Brain microvascular endothelial cell (primary cell): ENCODE data around the gene OPTC.

ENCODE experiments used
- DNase-seq: peaks from one replicate; pipeline ENCODE4 v3.0.0-alpha.2; 2020
- H3K27ac ChIP-seq: fragments of 250-450 bp; sonication (Bioruptor Pico); 2 replicates; pipeline ENCODE4 v1.5.1; 2020; ENCODE audit warnings: mild to moderate bottlenecking, moderate library complexity
- H3K27me3 ChIP-seq: fragments of 250-450 bp; sonication (Bioruptor Pico); replicated peaks from 2 replicates; pipeline ENCODE4 v1.5.1; 2020; ENCODE audit warnings: mild to moderate bottlenecking
- H3K36me3 ChIP-seq: fragments of 250-450 bp; sonication (Bioruptor Pico); replicated peaks from 2 replicates; pipeline ENCODE4 v1.5.1; 2020; ENCODE audit warnings: mild to moderate bottlenecking
- H3K4me3 ChIP-seq: 2 replicates; pipeline ENCODE4 v1.5.1; 2011; ENCODE audit warnings: low read depth, mild to moderate bottlenecking, control low read depth, low read length, moderate library complexity
- in situ Hi-C: cut with HindIII; loops from 2 replicates; pipeline ENCODE4 v1.10.0; 2017; ENCODE audit warnings: low sequenced_read_pairs, low pct_ligation_motif_present
- TF ChIP-seq, protein P1 (sequence below): IDR thresholded peaks from 2 replicates; pipeline ENCODE4 v1.5.1; 2011; ENCODE audit warnings: low read depth, mild to moderate bottlenecking, moderate library complexity, low read length, control low read depth, inconsistent platforms; ENCODE audit errors: missing control alignments

OPTC gene

DNA sequence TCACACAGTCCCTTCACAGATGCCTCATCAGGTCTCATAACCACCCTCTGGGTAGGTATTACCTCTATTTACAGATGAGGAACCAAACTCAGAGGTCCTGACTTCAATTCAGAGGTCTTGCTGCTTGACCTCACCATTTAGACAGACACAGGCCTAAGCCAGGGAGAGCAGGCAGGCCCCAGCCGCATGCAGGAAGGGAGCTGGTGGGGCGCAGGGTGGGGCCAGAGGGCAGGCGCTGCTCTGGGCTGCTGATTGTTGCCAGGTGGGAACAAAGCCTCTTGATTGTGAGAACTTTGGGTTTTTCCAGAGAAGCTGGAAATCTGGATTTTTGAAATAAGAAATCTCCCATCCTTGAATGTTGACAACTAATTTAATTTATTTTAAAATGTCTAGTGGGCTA, 38.2 kb upstream of the OPTC start:
- in situ Hi-C loops = no loop called here
- no peaks in the 10 kb centered on the region for H3K36me3 ChIP-seq
- no peak overlapping the region for H3K4me3 ChIP-seq
- H3K27me3 ChIP-seq = peaks cover 6% of the 10 kb centered on the region
- H3K27ac ChIP-seq = no peak overlapping the region
- TF ChIP-seq, protein P1, sequence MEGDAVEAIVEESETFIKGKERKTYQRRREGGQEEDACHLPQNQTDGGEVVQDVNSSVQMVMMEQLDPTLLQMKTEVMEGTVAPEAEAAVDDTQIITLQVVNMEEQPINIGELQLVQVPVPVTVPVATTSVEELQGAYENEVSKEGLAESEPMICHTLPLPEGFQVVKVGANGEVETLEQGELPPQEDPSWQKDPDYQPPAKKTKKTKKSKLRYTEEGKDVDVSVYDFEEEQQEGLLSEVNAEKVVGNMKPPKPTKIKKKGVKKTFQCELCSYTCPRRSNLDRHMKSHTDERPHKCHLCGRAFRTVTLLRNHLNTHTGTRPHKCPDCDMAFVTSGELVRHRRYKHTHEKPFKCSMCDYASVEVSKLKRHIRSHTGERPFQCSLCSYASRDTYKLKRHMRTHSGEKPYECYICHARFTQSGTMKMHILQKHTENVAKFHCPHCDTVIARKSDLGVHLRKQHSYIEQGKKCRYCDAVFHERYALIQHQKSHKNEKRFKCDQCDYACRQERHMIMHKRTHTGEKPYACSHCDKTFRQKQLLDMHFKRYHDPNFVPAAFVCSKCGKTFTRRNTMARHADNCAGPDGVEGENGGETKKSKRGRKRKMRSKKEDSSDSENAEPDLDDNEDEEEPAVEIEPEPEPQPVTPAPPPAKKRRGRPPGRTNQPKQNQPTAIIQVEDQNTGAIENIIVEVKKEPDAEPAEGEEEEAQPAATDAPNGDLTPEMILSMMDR = no peak
- DNase-seq = no peak

GRCh38 chr1:203456577-203456976, 37.4 kb upstream of the OPTC start:
- TF ChIP-seq, protein P1 = no peak
- Histone ChIP-seq H3K36me3 (no peaks in the 10 kb centered on the region), H3K4me3 (no peak overlapping the region), H3K27me3 (peaks cover 6% of the 10 kb centered on the region), H3K27ac (no peak overlapping the region)
- no peak for DNase-seq
- in situ Hi-C loops = no loop called here

DNA sequence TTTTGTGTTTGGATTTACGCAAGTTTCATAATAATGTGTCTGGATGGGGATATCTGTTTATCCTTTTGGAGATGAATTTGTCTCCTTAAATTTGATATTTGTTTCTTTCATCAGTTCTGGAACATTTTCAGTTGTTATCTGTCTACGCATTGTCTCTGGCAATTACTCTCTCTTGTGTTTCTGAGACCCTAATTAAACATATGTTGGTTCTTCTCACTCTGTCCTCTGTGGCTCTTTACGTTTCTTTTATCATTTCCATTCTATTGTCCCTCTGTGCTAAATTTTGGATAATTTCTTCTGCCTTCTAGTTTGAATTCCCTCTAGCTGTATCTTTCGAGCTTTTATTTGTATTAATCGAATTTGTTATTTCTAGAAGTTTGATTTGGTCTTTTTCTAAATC, 35.9 kb upstream of the OPTC start:
- Histone ChIP-seq H3K36me3 (no peaks in the 10 kb centered on the region), H3K27ac (no peak overlapping the region), H3K4me3 (no peak overlapping the region), H3K27me3 (no peaks in the 10 kb centered on the region)
- DNase-seq = no peak
- in situ Hi-C loops = no loop called here
- TF ChIP-seq, protein P1 = no peak

DNA sequence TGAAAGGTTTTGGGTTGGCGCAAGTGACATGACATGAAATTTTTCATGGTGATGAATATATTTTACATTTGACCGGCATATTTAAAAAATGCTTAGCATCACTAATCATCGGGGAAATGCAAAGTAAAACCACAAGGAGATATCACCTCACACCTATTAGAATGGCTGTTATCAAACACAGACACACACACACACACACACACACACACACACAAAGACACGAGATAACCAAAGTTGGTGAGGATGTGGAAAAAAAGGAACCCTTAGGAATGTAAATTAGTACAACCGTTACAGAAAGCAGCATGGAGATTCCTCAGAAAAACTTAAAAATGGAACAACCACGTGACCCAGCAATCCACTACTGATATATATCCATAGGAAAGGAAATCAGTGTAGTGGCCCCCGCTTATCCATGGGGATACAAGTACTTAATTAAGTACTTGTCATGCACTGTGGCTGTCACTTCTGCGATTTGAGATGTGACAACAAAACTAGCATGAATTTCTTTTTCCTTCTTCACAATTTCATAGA, 34.2 kb upstream of the OPTC start:
- H3K36me3 ChIP-seq = no peaks in the 10 kb centered on the region
- peaks cover 2% of the 10 kb centered on the region for H3K27me3 ChIP-seq
- no peak overlapping the region for H3K27ac ChIP-seq
- TF ChIP-seq, protein P1 = no peak
- DNase-seq = no peak
- in situ Hi-C loops = no loop called here
- H3K4me3 ChIP-seq = no peak overlapping the region

GRCh38 chr1:203461717-203462116, 32.2 kb upstream of the OPTC start:
- H3K36me3 ChIP-seq = no peaks in the 10 kb centered on the region
- DNase-seq = no peak
- peaks cover 2% of the 10 kb centered on the region for H3K27me3 ChIP-seq
- H3K27ac ChIP-seq = no peak overlapping the region
- in situ Hi-C loops = no loop called here
- no peak overlapping the region for H3K4me3 ChIP-seq
- TF ChIP-seq, protein P1 = no peak

DNA sequence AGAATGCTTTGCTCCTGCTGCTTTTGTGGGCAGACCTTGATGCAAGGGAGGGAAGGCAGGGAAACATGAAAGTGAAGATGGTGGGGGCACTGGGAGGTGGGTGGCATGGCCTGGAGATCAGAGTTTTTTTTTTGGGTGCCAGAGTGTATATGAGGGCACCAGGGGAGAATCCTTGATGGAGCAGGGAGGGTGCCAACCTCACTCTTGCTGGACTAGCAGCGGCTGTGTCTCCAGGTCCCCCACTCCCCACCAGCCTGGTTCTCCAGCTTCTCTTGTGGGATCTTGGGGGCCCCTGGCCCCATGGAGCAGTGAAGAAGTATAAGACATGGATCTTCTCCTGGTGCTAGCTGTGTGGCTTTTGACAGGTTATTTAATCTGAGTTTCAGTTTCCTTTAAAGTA, 31.8 kb upstream of the OPTC start:
- Histone ChIP-seq H3K27ac (no peak overlapping the region), H3K4me3 (no peak overlapping the region)
- TF ChIP-seq, protein P1 = no peak

More for the DNA sequence above, 31.8 kb upstream of the OPTC start:
- Histone ChIP-seq H3K27me3 (peaks cover 2% of the 10 kb centered on the region), H3K36me3 (no peaks in the 10 kb centered on the region)
- DNase-seq = no peak
- in situ Hi-C loops = no loop called here
